Measurements from ENCODE around the gene CDH24.

The CDH24 gene

DNA sequence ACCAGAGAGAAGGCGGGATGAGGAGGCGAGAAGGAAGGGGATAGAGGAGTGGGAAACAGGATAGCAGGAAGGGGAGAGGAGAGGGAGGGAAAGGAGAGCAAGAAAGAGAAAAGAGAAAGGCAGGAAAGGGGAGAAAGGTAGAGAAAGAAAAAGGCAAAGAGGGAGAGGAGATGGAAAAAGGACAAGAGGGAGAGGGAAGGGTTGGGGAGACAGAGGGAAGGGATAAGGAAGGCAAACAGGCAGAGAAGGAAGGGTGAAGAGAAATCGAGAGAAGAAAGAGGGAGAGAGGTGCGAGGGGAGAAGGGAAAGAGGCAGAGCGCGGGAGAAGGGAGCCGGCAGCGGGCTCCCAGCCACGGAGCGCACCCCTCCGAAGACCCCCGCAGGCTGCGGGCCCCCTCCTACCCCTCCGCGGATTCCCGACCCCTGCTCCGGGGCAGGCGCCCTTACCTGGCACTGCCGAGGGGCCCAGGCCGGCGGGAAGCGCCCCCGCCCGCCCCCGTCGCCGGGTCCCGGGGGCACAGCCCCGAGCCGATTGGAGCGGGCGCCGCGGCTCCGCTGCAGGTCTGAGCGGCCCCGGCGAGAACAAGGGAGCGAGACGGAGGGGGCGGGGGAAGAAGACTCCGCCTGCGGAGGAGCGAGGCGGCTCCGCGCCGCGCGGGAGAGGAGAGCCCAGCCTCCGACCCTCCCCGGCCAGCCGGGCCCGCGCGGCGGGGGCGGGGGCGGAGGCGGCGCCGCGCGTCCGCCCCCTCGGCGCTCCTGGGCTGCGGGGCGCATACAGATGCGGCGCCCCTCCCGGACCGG, at the start of gene CDH24:
Gene CDH24, minus strand, starts transcription at position 565 of the 801 bp plus-strand sequence. CDS start 1,787 bp downstream, outside the sequence.
- DNase-seq = peak; percentile 89

GRCh38 chr14:23106747-23107045, 49.4 kb upstream of the CDH24 start:
- DNase-seq = no peak

DNA sequence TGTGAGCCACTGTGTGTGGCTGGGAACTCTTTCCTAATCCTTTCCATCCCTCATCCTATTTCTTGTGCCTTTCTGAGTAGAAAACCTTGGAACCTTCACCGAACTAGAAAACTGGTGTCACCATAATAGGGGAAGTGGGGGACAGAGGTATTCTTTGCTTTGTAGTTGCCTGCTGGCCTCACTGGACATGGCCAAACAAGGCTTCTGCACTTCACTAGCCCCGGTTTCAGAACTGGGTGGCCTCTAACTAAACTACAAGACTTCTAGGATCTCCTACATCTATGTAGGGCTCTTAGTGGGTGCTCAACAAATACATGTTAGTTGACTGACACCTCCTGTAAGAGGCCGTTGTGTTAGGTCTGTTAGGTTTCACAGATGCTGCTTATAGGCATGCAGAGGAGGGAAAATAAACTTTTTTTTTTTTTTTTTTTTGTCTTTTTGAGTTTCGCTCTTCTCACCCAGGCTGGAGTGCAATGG, 48.1 kb upstream of the CDH24 start:
- DNase-seq = no peak

DNA sequence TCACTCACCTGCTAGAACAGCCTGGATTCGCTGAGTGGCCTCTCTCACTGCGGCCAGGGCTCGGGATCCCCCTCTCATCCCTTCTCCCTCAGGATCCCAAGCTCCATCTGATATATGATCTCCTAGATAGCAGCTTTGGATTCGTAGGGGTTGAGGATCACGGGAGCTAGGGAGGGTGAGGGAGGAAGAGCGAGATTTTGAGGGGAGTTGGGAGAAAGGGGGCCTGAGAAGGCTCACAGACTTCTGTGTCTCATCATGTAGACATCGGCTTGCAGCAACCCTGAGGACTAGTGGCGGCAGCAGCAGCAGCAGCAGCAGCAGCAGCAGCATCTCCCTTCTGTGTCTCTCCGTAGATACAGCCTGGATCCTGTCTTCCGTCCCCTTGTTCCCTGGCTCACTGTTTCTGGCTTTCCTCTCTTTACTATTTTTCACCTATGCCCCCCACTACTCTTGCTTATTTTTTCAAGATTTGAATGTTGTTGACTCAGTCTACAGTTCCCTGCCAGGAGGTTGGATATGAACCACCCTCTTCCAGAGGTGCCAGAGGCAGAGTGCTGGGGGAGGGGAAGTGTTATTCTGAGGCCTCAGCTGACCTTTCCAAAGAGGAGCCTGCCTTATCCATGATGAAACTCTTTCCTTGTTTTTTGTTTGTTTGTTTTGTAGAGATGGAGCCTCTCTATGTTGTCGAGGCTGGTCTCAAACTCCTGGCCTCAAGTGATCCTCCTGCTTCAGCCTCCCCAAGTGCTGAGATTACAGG, 47.4 kb upstream of the CDH24 start, which contains the start of gene CIROP:
Gene CIROP, minus strand, starts transcription at position 399 of the 757 bp plus-strand sequence. Its CDS starts 69 bp downstream, at position 330.
- DNase-seq = no peak

- no peak for DNase-seq
Measured at GRCh38 chr14:23104070-23104590, 46.8 kb upstream of the CDH24 start.

GRCh38 chr14:23103581-23103980, 46.3 kb upstream of the CDH24 start:
- no peak for DNase-seq

DNA sequence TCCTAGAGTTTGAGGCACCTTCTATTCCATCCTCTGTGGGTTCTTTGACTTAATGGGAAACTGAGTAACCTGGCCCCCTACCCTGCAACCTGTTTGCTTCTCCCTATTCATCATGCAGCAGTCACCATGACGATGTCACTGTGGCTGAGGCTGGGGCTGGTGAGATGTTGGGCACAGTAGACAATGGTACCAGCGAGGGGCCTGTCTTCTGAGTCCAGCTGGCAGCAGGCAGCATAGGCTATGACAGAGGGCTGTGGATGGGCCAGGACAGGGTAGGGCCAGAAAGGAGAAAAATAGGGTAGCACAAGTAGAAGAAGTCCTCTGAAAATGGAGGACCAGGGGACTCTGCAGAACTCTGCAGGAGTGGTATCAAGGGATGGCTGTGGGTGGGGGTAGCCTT, 45.5 kb upstream of the CDH24 start:
- DNase-seq = no peak

GRCh38 chr14:23101986-23102625, 44.8 kb upstream of the CDH24 start:
- DNase-seq = no peak

GRCh38 chr14:23101213-23101970, 44.1 kb upstream of the CDH24 start:
- DNase-seq = no peak

DNA sequence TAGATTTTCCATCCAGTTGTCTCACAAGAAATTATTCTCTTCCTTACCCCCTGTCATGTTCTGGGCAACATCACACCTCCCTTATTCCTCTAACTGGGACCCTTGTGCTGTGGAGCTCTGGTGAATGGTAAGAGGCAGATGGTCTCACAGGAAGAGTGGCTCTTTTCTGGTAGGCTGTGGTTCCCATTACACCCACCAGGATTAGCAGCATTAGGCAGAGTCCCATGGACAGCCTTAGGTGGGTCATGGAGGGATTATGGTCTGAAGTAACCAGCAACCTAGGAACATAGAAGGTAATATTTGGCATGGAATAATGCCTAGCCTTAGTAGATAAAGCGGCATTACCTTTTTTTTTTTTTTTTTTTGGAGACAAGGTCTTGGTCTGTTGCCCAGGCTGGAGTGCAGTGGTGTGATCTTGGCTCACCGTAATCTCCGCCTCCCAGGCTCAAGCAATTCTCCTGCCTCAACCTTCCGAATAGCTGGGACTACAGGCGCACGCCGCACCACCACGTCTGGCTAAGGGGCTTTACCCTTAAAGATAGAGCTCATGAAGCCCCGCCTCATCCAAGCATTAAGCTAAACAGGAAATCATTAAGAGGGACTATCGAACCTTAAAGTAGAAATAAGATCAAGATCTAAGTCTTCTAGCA, 42.0 kb upstream of the CDH24 start:
- no peak for DNase-seq

DNA sequence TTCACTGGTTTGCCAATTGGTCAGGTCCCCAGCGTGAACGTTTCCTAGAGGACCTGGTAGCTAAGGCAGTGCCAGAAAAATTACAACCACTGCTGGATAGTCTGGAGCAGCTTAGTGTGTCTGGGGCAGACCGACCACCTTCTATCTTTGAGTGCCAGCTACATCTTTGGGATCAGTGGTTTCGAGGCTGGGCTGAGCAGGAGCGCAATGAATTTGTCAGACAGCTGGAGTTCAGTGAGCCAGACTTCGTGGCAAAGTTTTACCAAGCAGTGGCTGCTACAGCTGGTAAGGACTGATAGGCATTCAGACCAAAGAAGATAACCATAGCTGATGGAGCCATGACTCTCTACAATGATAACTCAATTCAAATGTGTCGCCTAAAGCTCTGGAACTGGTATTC, 40.5 kb upstream of the CDH24 start:
- no peak for DNase-seq

DNA sequence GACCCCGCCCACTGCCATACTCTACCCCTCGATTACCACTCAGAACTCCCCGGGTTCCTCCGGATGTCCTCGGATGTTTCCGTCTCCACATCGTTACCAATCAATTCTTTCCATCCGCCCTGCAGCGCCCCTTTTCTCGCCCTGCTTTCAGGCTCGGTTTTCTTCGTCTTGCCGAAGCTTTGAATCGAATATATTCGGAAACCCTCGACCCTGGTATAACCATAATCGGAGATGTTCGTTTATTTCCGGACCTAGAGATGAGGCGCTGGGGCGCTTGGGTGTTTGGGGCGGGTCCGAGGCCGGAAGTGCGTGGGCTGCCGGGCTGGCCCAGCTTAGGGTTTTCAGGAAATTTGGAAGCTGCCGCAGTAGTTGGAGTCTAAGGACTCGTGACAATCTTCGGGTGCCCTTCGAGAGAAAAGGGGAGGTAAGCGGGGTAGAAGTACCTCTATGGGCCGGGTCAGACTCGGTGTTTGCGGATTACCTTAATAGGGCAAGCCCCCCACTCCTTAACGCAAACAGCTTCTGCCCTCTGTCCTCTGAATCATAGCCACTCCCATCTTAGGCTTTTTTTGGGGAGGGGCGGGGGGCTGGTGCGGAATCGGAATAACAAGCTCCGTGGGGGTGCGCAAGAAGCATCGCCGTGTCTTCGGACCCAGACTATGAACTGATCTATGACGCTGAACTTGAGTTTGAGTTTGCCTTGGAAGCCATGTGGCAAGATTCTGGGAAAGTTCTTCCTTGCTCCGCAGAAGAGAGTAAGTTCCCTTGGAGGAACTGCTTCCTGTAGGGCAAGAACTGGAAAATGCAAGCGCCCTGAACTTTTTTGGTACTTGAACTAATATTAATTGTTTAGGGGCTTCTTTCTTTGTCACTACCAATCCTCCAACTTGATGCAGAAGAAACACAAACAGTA, 38.1 kb upstream of the CDH24 start, which contains the start of gene C14orf119:
Gene C14orf119, plus strand, starts transcription at position 310 of the 913 bp plus-strand sequence. CDS start 2,154 bp downstream, outside the sequence.
- DNase-seq = peak; percentile 100

DNA sequence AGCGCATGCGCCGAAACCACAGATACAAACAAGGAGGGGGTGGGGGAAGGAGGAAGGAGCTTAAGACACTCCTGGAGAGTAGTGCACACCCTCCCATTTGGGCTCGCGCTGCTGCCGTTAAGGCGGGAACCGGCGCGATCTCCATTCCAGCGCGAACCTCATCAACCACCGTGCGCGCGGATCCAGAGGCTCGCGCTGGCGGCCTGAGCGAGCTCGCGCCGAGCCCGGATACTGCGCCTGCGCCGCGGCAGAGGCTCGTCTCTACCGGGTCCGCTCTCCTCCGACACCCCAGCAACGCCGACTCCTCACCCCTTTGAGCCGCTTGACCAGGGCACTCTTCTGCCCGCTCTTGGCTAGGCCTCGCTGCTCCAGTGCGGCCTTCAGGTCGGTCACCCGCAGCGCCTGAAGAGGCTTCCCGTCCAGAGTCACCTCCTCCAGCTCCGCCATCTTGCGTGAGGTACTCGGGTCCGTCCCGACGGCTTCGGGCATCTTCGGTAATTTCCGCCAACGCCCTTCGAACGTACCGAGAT, 37.4 kb upstream of the CDH24 start, which contains the start of gene ACIN1:
Gene ACIN1, minus strand, starts transcription at position 471 of the 530 bp plus-strand sequence. Its CDS starts 24 bp downstream, at position 447.
- peak; percentile 88 for DNase-seq

DNA sequence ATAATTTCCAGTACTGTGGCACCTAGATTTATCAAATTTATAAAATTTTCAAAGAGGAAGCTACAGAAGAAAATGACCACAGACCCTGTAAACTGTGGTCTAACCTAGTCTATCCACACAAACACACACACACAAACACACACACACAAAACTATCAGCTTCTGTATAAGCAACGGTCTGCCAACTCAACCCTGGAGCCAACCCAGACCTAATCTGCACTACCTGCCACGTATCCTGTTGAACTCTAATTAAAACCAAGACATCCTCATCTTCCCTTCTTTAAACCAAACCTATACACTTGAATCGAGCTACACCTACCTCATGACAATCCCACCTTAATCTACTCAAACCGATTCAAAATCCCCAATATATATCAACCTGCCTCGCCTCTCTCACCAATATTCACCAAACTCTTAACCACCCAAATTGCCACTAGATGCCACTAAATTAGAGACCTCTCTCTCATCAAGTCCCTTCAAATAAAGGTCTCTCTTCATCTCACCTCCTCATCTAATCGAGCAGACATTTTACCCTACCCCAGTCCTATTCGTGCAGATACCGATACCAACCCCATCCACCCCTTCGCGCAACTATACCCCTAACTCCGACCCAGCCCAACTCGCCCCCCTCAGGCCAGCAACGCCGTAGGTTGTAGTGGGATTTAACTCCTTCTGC, 36.8 kb upstream of the CDH24 start:
- DNase-seq = no peak

- no peak for DNase-seq
Measured at GRCh38 chr14:23093526-23093925, 36.2 kb upstream of the CDH24 start.

DNA sequence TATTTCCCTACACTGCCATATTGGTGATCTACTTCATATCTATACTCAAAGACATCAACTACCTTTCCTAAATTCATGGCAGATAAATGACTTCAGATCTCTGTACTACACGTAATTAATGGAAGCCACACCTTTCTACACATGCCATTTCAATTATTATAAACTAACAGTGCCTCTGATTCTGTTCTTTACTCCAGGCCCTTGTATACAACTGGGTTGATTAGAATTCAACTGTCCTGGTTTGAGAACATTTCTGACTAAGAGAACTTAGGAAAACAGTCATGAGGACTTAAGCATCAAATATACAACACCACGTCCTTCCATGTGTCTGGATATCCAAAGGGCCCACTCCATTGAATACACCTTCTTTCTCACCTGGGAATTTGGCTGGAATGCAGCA, 35.8 kb upstream of the CDH24 start:
- DNase-seq = no peak

- no peak for DNase-seq
Measured at GRCh38 chr14:23091294-23092225, 34.2 kb upstream of the CDH24 start.

GRCh38 chr14:23090254-23090636, 32.9 kb upstream of the CDH24 start:
- no peak for DNase-seq
